Measurements from ENCODE around the gene CHST7. TPM values are rescaled to one million over a fixed set of nuclear protein-coding genes. Genes with fewer than 3 reads are reported as not detected.

The CHST7 gene
- total and polyA plus RNA-seq, 5 experiments from 2014 or later: 0.11 to 1.1 (median 0.60) TPM

DNA sequence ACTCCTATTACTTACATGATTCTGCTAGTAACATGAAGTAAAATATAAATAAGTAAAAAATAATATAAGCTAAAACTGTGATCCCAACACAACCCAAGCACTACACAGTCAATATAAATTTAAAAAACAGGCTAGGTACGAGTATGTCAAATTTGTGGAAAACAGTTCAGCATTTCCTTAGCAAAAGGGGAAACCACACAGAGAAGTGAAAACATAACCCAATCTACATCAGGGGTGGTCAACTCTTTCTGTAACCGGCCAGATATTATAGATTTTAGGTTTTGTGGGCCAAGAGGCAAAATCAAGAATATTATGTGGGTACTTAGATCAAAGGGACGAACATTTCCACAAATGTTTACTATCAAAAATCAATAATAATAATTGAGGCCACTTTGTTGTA lies 70.1 kb downstream of the CHST7 start:
- POLR2A ChIA-PET: no interaction called here
- Mint-ChIP-seq H3K27ac (no peak overlapping the region), H3K36me3 (no peaks in the 10 kb centered on the region), H3K27me3 (no peaks in the 10 kb centered on the region), H3K9me3 (no peaks in the 10 kb centered on the region), H3K4me3 (no peak overlapping the region), H3K4me1 (peaks cover 0 to 10% (median under 1%) of the 10 kb centered on the region in 4 donors)
- DNase-seq (no peak), ATAC-seq (no peak)

DNA sequence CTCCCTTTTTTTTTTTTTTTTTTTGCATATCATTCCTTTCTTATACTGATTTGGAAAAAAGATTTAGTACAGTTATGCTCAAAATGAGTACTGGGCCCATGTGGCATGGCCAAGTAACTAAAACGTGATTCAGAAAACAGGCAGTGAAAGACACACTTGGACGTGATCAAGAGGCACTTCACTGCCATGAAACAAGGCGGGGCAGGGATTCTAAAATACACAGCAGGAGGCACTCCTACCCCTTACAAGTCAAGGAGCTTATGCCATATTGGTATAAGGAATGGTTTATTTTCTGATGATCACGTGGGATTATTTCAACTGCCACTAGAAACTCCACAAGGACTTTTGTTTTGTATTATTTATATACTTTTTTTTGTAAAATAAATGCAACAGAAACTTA lies 72.0 kb downstream of the CHST7 start:
- H3K4me3 Mint-ChIP-seq: no peak overlapping the region
- no peak overlapping the region for H3K27ac Mint-ChIP-seq
- no peak for DNase-seq
- POLR2A ChIA-PET: no interaction called here
- H3K27me3 Mint-ChIP-seq: no peaks in the 10 kb centered on the region
- H3K36me3 Mint-ChIP-seq: no peaks in the 10 kb centered on the region
- no peaks in the 10 kb centered on the region for H3K9me3 Mint-ChIP-seq
- peaks cover 0 to 22% (median under 1%) of the 10 kb centered on the region in 4 donors for H3K4me1 Mint-ChIP-seq
- ATAC-seq: no peak

GRCh38 chrX:46647251-46647650 lies 73.7 kb downstream of the CHST7 start:
- no peaks in the 10 kb centered on the region for H3K27me3 Mint-ChIP-seq
- no peak overlapping the region for H3K27ac Mint-ChIP-seq
- H3K9me3 Mint-ChIP-seq: no peaks in the 10 kb centered on the region
- no peaks in the 10 kb centered on the region for H3K36me3 Mint-ChIP-seq
- POLR2A ChIA-PET: no interaction called here
- DNase-seq: no peak
- ATAC-seq: no peak
- H3K4me1 Mint-ChIP-seq: peaks cover 0 to 23% (median under 1%) of the 10 kb centered on the region in 4 donors
- H3K4me3 Mint-ChIP-seq: no peak overlapping the region

Other genes starting within 250 kb of the CHST7 start
- 1 to 10 TPM; 4.4 to 6.0 TPM for gene ZNF674, start 28.3 kb upstream of the CHST7 start, total RNA-seq
- under 1 TPM in 2 of 3 donors, not detected in 1; 0.36 to 0.79 TPM for gene ZNF674, start 28.3 kb upstream of the CHST7 start, polyA plus RNA-seq
- 1 to 10 TPM; 2.8 to 3.6 TPM for gene SLC9A7, start 185.4 kb downstream of the CHST7 start, total RNA-seq
- gene SLC9A7, start 185.4 kb downstream of the CHST7 start, polyA plus RNA-seq: 1 to 10 TPM in 1 of 3 donors, under 1 TPM in 2; 0.33 to 1.3 (median 0.40) TPM

Data from naive thymus-derived CD8-positive, alpha-beta T cell (primary cell).